Neural cell (in vitro differentiated cells): ENCODE data around the gene MRPS33. TPM values are rescaled to one million over a fixed set of nuclear protein-coding genes. Genes with fewer than 3 reads are reported as not detected.

Experiments used
- H2AFZ ChIP-seq: fragments of 200-600, 300-800 bp; sonication (generic), shearing (Covaris generic); 2 replicates; pipeline ENCODE4 v1.6.0; 2014; ENCODE audit warnings: low read depth, mild to moderate bottlenecking, antibody characterized with exemption, low read length, moderate library complexity
- H3F3A ChIP-seq: fragments of 200-600 bp; shearing (Covaris generic); 2 replicates; pipeline ENCODE4 v1.6.1; 2016; ENCODE audit warnings: mild to moderate bottlenecking, moderate library complexity, mixed read lengths, antibody characterized with exemption, low read length; ENCODE audit not compliant: insufficient read depth, poor library complexity, severe bottlenecking
- H3K27ac ChIP-seq: fragments of 200-600, 300-800 bp; sonication (generic), shearing (Covaris generic); 2 replicates; pipeline ENCODE4 v1.5.1; 2014; ENCODE audit warnings: mild to moderate bottlenecking, low read length, moderate library complexity
- H3K27me3 ChIP-seq: fragments of 300-800, 200-600 bp; sonication (generic), shearing (Covaris generic); 2 replicates; pipeline ENCODE4 v1.6.0; 2014; ENCODE audit warnings: mild to moderate bottlenecking, low read depth, low read length, moderate library complexity; ENCODE audit not compliant: insufficient read depth
- H3K36me3 ChIP-seq: fragments of 300-800, 200-600 bp; sonication (generic), shearing (Covaris generic); 2 replicates; pipeline ENCODE4 v1.5.1; 2014; ENCODE audit warnings: mild to moderate bottlenecking, antibody characterized with exemption, low read length, moderate library complexity; ENCODE audit not compliant: insufficient read depth
- H3K4me2 ChIP-seq: fragments of 300-800, 200-600 bp; sonication (generic), shearing (Covaris generic); 2 replicates; pipeline ENCODE4 v1.6.0; 2014; ENCODE audit warnings: mild to moderate bottlenecking, low read length
- H3K4me3 ChIP-seq: fragments of 300-800, 200-600 bp; sonication (generic), shearing (Covaris generic); 2 replicates; pipeline ENCODE4 v1.5.1; 2014; ENCODE audit warnings: mild to moderate bottlenecking, low read length, moderate library complexity
- H3K79me2 ChIP-seq: fragments of 200-600 bp; shearing (Covaris generic); replicated peaks from 2 replicates; pipeline ENCODE4 v1.6.0; 2014; ENCODE audit warnings: mild to moderate bottlenecking, low read length, moderate library complexity; ENCODE audit not compliant: insufficient read depth
- H3K9ac ChIP-seq: fragments of 300-800, 200-600 bp; sonication (generic), shearing (Covaris generic); 2 replicates; pipeline ENCODE4 v1.6.1; 2016; ENCODE audit warnings: mild to moderate bottlenecking, low read length, mixed read lengths
- H3K9me2 ChIP-seq: fragments of 200-600 bp; shearing (Covaris generic); 2 replicates; pipeline ENCODE4 v1.6.1; 2016; ENCODE audit warnings: mild to moderate bottlenecking, low read length, mixed read lengths; ENCODE audit not compliant: insufficient read depth
- H3K9me3 ChIP-seq: fragments of 200-600, 300-800 bp; sonication (generic), shearing (Covaris generic); 2 replicates; pipeline ENCODE4 v1.6.1; 2016; ENCODE audit warnings: mild to moderate bottlenecking, mixed run types, low read length, moderate library complexity, mixed read lengths
- H4K20me1 ChIP-seq: fragments of 200-600 bp; shearing (Covaris generic); 2 replicates; pipeline ENCODE4 v1.6.1; 2016; ENCODE audit warnings: mild to moderate bottlenecking, mixed run types; ENCODE audit not compliant: insufficient read depth
- EP300 ChIP-seq: fragments of 450-650 bp; conservative IDR thresholded peaks from 2 replicates; pipeline ENCODE4 v1.6.1; 2014; ENCODE audit warnings: antibody characterized with exemption, mild to moderate bottlenecking, moderate library complexity; ENCODE audit not compliant: poor library complexity, severe bottlenecking
- EZH2 ChIP-seq: fragments of 200-600, 300-800 bp; shearing (Covaris generic), sonication (generic); IDR thresholded peaks from 2 replicates; pipeline ENCODE4 v1.6.1; 2014; ENCODE audit warnings: antibody characterized with exemption, low read length, borderline replicate concordance, mild to moderate bottlenecking; ENCODE audit not compliant: insufficient read depth, poor library complexity, severe bottlenecking
- MXI1 ChIP-seq: fragments of 450-650 bp; conservative IDR thresholded peaks from 2 replicates; pipeline ENCODE4 v1.6.1; 2014; ENCODE audit warnings: antibody characterized with exemption, mild to moderate bottlenecking; ENCODE audit not compliant: poor library complexity, severe bottlenecking
- POLR2AphosphoS5 ChIP-seq: IDR thresholded peaks from 2 replicates; pipeline ENCODE4 v1.6.1; 2012
- RAD21 ChIP-seq: fragments of 450-650 bp; conservative IDR thresholded peaks from 2 replicates; pipeline ENCODE4 v1.6.1; 2014; ENCODE audit warnings: antibody characterized with exemption, mild to moderate bottlenecking, moderate library complexity
- REST ChIP-seq: IDR thresholded peaks from 2 replicates; pipeline ENCODE4 v1.6.1; 2012; ENCODE audit warnings: borderline replicate concordance
- SMC3 ChIP-seq: fragments of 450-650 bp; conservative IDR thresholded peaks from 2 replicates; pipeline ENCODE4 v1.6.1; 2014; ENCODE audit warnings: antibody characterized with exemption, mild to moderate bottlenecking, moderate library complexity; ENCODE audit not compliant: poor library complexity
- TAF1 ChIP-seq: IDR thresholded peaks from 2 replicates; pipeline ENCODE4 v1.6.1; 2012; ENCODE audit warnings: low read depth
- polyA plus RNA-seq: library from polyadenylated mRNA; depleted of rRNA; stranded (reverse); fragments of >200 nt; gene quantifications from 2 replicates; pipeline ENCODE4 v1.2.3, GENCODE V29; 2014

MRPS33 gene
- polyA plus RNA-seq, 1 donor from 2014 or later: 68.5 TPM

- H3K79me2 ChIP-seq: no peaks in the 10 kb centered on the region
- TF ChIP-seq POLR2AphosphoS5: no peak
- TF ChIP-seq RAD21: no peak
- no peak for TF ChIP-seq REST
- no peak for TF ChIP-seq SMC3
- no peak for TF ChIP-seq EZH2
- TF ChIP-seq EP300: no peak
- no peak for TF ChIP-seq MXI1
- no peaks in the 10 kb centered on the region for H3K36me3 ChIP-seq
- no peak overlapping the region for H3K4me3 ChIP-seq
- H3K27ac ChIP-seq: no peak overlapping the region
- H3K9ac ChIP-seq: no peak overlapping the region
- no peak overlapping the region for H2AFZ ChIP-seq
- no peak overlapping the region for H3K4me2 ChIP-seq
- no peaks in the 10 kb centered on the region for H3K27me3 ChIP-seq
- no peaks in the 10 kb centered on the region for H3K9me2 ChIP-seq
- H3F3A ChIP-seq: no peaks in the 10 kb centered on the region
- H4K20me1 ChIP-seq: no peaks in the 10 kb centered on the region
- H3K9me3 ChIP-seq: no peaks in the 10 kb centered on the region
These were observed 28.9 kb upstream of the MRPS33 start for GRCh38 chr7:141043616-141044015.

- no peaks in the 10 kb centered on the region for H3K36me3 ChIP-seq
- no peak overlapping the region for H3K9ac ChIP-seq
- no peak overlapping the region for H3K4me2 ChIP-seq
- H2AFZ ChIP-seq: no peak overlapping the region
- H3K27me3 ChIP-seq: no peaks in the 10 kb centered on the region
- no peaks in the 10 kb centered on the region for H3F3A ChIP-seq
- H3K9me2 ChIP-seq: no peaks in the 10 kb centered on the region
- TF ChIP-seq RAD21 (no peak), EZH2 (no peak), REST (no peak), EP300 (no peak), MXI1 (no peak), POLR2AphosphoS5 (no peak), TAF1 (no peak)
- no peak overlapping the region for H3K27ac ChIP-seq
- H3K9me3 ChIP-seq: no peaks in the 10 kb centered on the region
- H3K4me3 ChIP-seq: no peak overlapping the region
- H3K79me2 ChIP-seq: no peaks in the 10 kb centered on the region
- H4K20me1 ChIP-seq: no peaks in the 10 kb centered on the region
These were observed 27.8 kb upstream of the MRPS33 start for GRCh38 chr7:141042222-141043193.
